RWPE2 (cell line): ENCODE measurements around the gene POMC.

ENCODE experiments used
- ATAC-seq: fragments of 200-7000 bp; cut with Tn5 transposase; 3 replicates; pipeline ENCODE4 v1.9.1; 2021; ENCODE audit warnings: low read depth
- DNase-seq: peaks from one replicate; pipeline ENCODE4 v3.0.0-alpha.2; 2020; ENCODE audit warnings: low spot score
- H3K27ac ChIP-seq: fragments of 450-650 bp; 2 replicates; pipeline ENCODE4 v1.5.1; 2017; ENCODE audit warnings: mild to moderate bottlenecking; ENCODE audit not compliant: poor library complexity, severe bottlenecking
- H3K27me3 ChIP-seq: fragments of 250-450 bp; sonication (Bioruptor Pico); 2 replicates; pipeline ENCODE4 v1.5.1; 2021; ENCODE audit warnings: mild to moderate bottlenecking, moderate library complexity; ENCODE audit not compliant: insufficient read depth, poor library complexity, severe bottlenecking
- H3K36me3 ChIP-seq: fragments of 250-450 bp; sonication (Bioruptor Pico); 2 replicates; pipeline ENCODE4 v1.5.1; 2020; ENCODE audit warnings: low read depth, mild to moderate bottlenecking, moderate library complexity
- H3K4me1 ChIP-seq: fragments of 250-450 bp; sonication (Bioruptor Pico); 2 replicates; pipeline ENCODE4 v1.5.1; 2021; ENCODE audit warnings: mild to moderate bottlenecking, moderate library complexity; ENCODE audit not compliant: insufficient read depth, poor library complexity, severe bottlenecking
- H3K4me3 ChIP-seq: fragments of 250-450 bp; sonication (Bioruptor Pico); 2 replicates; pipeline ENCODE4 v1.5.1; 2021; ENCODE audit warnings: mild to moderate bottlenecking, moderate library complexity; ENCODE audit not compliant: severe bottlenecking
- H3K9me3 ChIP-seq: fragments of 250-450 bp; sonication (Bioruptor Pico); 2 replicates; pipeline ENCODE4 v1.5.1; 2021; ENCODE audit warnings: mild to moderate bottlenecking, moderate library complexity; ENCODE audit not compliant: severe bottlenecking
- TF ChIP-seq, protein P1 (sequence below): fragments of 450-650 bp; IDR thresholded peaks from one replicate; pipeline ENCODE4 v1.5.1; 2017; ENCODE audit warnings: mild to moderate bottlenecking, moderate library complexity; ENCODE audit not compliant: poor library complexity, severe bottlenecking

The POMC gene

DNA sequence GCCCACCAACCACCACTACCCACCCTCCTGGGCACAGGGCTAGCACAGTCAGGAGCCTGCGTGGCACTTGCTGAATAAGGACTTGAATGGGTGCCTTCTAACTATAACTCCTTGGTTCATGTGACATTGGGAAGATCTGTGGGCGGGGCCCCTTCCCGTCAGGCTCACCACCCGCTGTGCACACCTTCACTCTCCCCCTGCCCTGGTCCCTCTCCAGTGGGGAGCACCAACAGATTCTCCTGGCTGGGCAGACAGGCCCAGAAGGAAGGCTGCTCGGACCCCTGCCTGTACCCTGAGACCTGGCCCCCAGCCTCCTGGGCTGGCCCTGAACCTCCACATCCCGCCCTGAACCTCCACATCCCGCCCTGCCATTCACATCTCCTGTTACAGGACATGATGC, 33.4 kb upstream of the POMC start:
- no peak for DNase-seq
- no peaks in the 10 kb centered on the region for H3K4me1 ChIP-seq
- no peaks in the 10 kb centered on the region for H3K9me3 ChIP-seq
- H3K36me3 ChIP-seq = no peaks in the 10 kb centered on the region
- no peak for ATAC-seq
- no peak overlapping the region for H3K27ac ChIP-seq
- H3K4me3 ChIP-seq = no peak overlapping the region
- H3K27me3 ChIP-seq = no peaks in the 10 kb centered on the region
- TF ChIP-seq, protein P1, sequence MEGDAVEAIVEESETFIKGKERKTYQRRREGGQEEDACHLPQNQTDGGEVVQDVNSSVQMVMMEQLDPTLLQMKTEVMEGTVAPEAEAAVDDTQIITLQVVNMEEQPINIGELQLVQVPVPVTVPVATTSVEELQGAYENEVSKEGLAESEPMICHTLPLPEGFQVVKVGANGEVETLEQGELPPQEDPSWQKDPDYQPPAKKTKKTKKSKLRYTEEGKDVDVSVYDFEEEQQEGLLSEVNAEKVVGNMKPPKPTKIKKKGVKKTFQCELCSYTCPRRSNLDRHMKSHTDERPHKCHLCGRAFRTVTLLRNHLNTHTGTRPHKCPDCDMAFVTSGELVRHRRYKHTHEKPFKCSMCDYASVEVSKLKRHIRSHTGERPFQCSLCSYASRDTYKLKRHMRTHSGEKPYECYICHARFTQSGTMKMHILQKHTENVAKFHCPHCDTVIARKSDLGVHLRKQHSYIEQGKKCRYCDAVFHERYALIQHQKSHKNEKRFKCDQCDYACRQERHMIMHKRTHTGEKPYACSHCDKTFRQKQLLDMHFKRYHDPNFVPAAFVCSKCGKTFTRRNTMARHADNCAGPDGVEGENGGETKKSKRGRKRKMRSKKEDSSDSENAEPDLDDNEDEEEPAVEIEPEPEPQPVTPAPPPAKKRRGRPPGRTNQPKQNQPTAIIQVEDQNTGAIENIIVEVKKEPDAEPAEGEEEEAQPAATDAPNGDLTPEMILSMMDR = no peak

DNA sequence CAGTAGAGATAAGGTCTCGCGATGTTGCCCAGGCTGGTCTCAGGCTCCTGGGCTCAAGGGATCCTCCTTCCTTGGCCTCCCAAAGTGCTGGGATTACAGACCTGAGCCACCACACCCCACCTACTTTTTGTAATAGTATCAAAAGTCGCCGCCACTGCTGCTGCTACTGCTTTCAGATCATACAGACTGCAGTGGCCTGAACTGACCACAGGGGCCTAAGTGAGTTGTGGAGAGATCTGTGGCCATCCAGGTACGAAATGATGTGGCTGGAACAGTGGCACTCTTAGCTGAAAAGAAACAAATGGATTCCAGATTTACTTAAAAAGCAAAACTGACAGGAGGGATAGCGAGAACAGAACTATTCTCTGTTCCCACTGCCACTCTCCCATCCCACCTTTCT, 32.9 kb upstream of the POMC start:
- no peaks in the 10 kb centered on the region for H3K9me3 ChIP-seq
- no peaks in the 10 kb centered on the region for H3K36me3 ChIP-seq
- ATAC-seq (0 out of 3 replicates have a peak, but pooled peaks have one; percentile 38), DNase-seq (no peak)
- TF ChIP-seq, protein P1 = no peak
- no peak overlapping the region for H3K4me3 ChIP-seq
- H3K4me1 ChIP-seq = no peaks in the 10 kb centered on the region
- no peaks in the 10 kb centered on the region for H3K27me3 ChIP-seq
- H3K27ac ChIP-seq = no peak overlapping the region

DNA sequence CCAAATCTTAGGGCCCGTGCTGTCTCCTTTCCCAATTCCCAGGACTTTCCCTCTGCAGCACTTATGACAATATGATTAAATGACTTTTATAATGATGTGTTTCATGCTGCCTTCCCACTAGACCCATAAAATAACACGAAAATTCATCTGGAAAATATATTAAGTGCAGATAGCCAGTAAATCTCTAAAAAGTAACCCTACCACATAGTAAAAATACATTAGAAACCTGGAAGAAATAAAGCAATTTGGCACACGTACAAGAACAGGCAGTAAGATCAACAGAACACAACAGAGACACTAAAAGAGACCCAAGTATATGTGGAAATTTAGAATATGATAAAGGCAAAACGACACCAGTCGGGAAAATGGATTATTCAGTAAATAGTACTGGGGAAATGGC, 30.2 kb upstream of the POMC start:
- TF ChIP-seq, protein P1 = no peak
- Histone ChIP-seq H3K4me1 (no peaks in the 10 kb centered on the region), H3K27me3 (no peaks in the 10 kb centered on the region), H3K9me3 (no peaks in the 10 kb centered on the region), H3K36me3 (no peaks in the 10 kb centered on the region), H3K27ac (no peak overlapping the region), H3K4me3 (no peak overlapping the region)
- ATAC-seq (no peak), DNase-seq (no peak)

DNA sequence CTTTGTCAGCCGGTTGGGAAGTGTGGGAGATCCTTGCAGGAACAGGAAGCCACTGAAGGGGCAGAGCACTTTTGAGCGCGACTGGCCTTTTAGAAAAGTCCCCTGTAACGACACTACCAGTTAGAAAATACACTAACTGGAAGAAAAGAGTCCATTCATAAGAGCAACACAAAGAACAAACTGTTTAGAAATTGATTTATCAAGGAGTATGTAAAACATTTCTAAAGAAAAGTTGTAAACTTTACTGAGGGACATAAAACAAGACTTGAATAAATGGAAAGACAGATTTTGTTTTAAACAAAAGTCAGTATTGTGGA, 29.8 kb upstream of the POMC start:
- Histone ChIP-seq H3K27ac (no peak overlapping the region), H3K4me3 (no peak overlapping the region), H3K27me3 (no peaks in the 10 kb centered on the region), H3K36me3 (no peaks in the 10 kb centered on the region), H3K9me3 (no peaks in the 10 kb centered on the region), H3K4me1 (no peaks in the 10 kb centered on the region)
- ATAC-seq (no peak), DNase-seq (no peak)
- TF ChIP-seq, protein P1 = no peak

DNA sequence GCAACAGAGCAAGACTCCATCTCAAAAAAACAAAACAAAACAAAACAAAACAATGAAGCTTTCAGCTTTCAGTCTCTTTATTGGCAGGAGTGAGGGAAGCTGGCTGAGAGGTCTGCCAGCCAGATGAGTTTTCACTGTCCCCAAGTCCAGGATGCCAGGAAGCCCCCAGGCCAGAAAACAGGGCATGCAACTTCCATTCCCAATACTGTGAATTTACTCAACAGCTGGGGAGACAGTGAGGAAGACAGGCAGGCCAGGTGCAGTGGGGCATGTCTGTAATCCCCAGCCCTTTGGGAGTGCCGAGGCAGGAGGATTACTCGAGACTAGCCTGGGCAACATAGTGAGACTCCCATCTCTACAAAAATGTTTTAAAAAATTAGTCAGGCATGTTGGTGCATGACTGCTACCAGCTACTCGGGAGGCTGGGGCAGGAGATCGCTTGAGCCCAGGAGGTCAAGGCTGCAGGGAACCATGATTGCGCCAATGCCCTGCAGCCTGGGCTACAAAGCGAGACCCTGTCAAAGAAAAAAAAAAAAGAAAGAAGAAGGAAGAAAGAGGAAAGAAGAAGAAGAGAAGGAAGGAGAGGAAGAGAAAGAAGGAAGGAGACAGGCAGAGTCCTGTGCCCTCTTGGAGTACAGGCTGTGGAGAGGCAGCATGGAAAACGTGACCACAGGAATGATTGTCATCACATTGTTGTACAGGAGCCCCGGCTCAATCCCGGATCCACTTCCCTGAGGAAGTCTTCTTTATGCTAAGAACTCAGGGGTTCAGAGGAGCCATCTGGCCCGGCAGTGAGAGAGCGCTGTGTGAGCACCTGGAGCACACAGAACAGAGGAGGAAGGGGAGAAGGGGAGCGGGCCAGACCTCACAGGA, 29.2 kb upstream of the POMC start:
- H3K36me3 ChIP-seq = no peaks in the 10 kb centered on the region
- DNase-seq = no peak
- H3K27ac ChIP-seq = no peak overlapping the region
- no peaks in the 10 kb centered on the region for H3K27me3 ChIP-seq
- H3K9me3 ChIP-seq = no peaks in the 10 kb centered on the region
- H3K4me1 ChIP-seq = no peaks in the 10 kb centered on the region
- TF ChIP-seq, protein P1 = no peak
- no peak for ATAC-seq
- H3K4me3 ChIP-seq = no peak overlapping the region
